Left lung (tissue), 14 donors: ENCODE results near the gene TSEN34. TPM values are rescaled to one million over a fixed set of nuclear protein-coding genes. Genes with fewer than 3 reads are reported as not detected.
A peak's percentile ranks its signal among the peaks of the same experiment; 100 is the strongest.

Experiments
- ATAC-seq: fragments of 200-7000 bp; cut with Tn5 transposase; one replicate; pipeline ENCODE4 v1.9.1; 2020; ENCODE audit warnings: moderate library complexity
- DNase-seq, 4 donors: peaks; one replicate each; pipeline ENCODE4 v3.0.0-alpha.2; 2013 to 2020
- H3K27ac ChIP-seq, 2 donors: fragments of 200-600 bp; sonication (generic) in 1 of 2; one replicate each; pipeline versions ENCODE4 v1.5.0 to v1.8.0; 2020 to 2021
- H3K27me3 ChIP-seq, 2 donors: fragments of 200-600 bp; sonication (generic) in 1 of 2; one replicate each; pipeline versions ENCODE4 v1.5.0 to v1.8.0; 2020 to 2021
- H3K36me3 ChIP-seq, 2 donors: fragments of 200-600 bp; sonication (generic) in 1 of 2; one replicate each; pipeline versions ENCODE4 v1.5.0 to v1.8.0; 2020 to 2021
- H3K4me1 ChIP-seq, 2 donors: fragments of 200-600 bp; one replicate each; pipeline ENCODE4 v1.8.0; 2021
- H3K4me3 ChIP-seq, 2 donors: fragments of 200-600 bp; sonication (generic) in 1 of 2; one replicate each; pipeline versions ENCODE4 v1.5.0 to v1.8.0; 2020 to 2021; ENCODE audit warnings: mild to moderate bottlenecking in 1 of 2
- H3K9me3 ChIP-seq, 2 donors: fragments of 200-600 bp; sonication (generic) in 1 of 2; one replicate each; pipeline versions ENCODE4 v1.5.0 to v1.8.0; 2020 to 2021
- intact Hi-C, 2 donors: fragments of 100-400 bp; cut with DNase I; formaldehyde crosslinking; loops; one replicate each; pipeline versions ENCODE4 v1.11.2 to v1.14.2; 2022
- long read RNA-seq, 12 donors: library from polyadenylated mRNA in 2 of 12; unstranded in 2 of 12; transcript quantifications; one replicate each; pipeline ENCODE4 v2.0.0 and lab custom pipeline, GENCODE V29; 2019 to 2026
- polyA plus RNA-seq, 6 donors: library from polyadenylated mRNA; unstranded; fragments of 120-200 nt; gene quantifications; one replicate each; pipeline ENCODE4 v1.2.1, GENCODE V29; 2013; ENCODE audit not compliant: insufficient read length in 6 of 6
- total RNA-seq, 2 donors: library from RNA; stranded (reverse); fragmentation: NEBNext Ultra II Directional; extraction: Animal tissue kit (Norgen Biotek cat#: 25700); gene quantifications; one replicate each; pipeline ENCODE4 v1.2.1, GENCODE V29; 2021
- TF ChIP-seq, protein P1 (sequence below), 2 donors: fragments of 200-600 bp; sonication (generic) in 1 of 2; IDR thresholded peaks; one replicate each; pipeline versions ENCODE4 v1.5.0 to v1.8.0; 2021; ENCODE audit warnings: antibody characterized with exemption in 2 of 2
- donor health status: DM: no; HTN: yes; CAD: no.
- donor health status: DM: no; HTN: no; CAD: no.

Gene TSEN34
- total RNA-seq (10 to 100 TPM; 32.2 to 34.4 TPM), polyA plus RNA-seq (10 to 100 TPM; 39.7 to 60.6 (median 45.6) TPM)
- long read RNA-seq, donor 1, transcript TSEN34-201 (5 exons, 2,294 nt): minor isoform, 20 of 64 reads
- long read RNA-seq, donor 1, transcript TSEN34-203 (4 exons, 1,349 nt): major isoform, 31 of 64 reads
- long read RNA-seq, donor 1, partial matches to known transcripts: 11 of 64 reads
- long read RNA-seq, donor 1, other reads (novel, unspliced or antisense): 0 of 64 reads
- long read RNA-seq, donor 2, transcript TSEN34-201 (5 exons, 2,294 nt): minor isoform, 9 of 68 reads
- long read RNA-seq, donor 2, transcript TSEN34-203 (4 exons, 1,349 nt): major isoform, 33 of 68 reads
- long read RNA-seq, donor 2, partial matches to known transcripts: 22 of 68 reads
- long read RNA-seq, donor 2, other reads (novel, unspliced or antisense): 0 of 68 reads
- long read RNA-seq, donor 3, transcript TSEN34-201 (5 exons, 2,294 nt): minor isoform, 13 of 42 reads
- long read RNA-seq, donor 3, transcript TSEN34-203 (4 exons, 1,349 nt): major isoform, 28 of 42 reads
- long read RNA-seq, donor 3, partial matches to known transcripts: 0 of 42 reads
- long read RNA-seq, donor 3, other reads (novel, unspliced or antisense): 0 of 42 reads
- long read RNA-seq, donor 4, transcript TSEN34-203 (4 exons, 1,349 nt): major isoform, 50 of 83 reads
- long read RNA-seq, donor 4, transcript TSEN34-201 (5 exons, 2,294 nt): minor isoform, 25 of 83 reads
- long read RNA-seq, donor 4, partial matches to known transcripts: 3 of 83 reads
- long read RNA-seq, donor 4, other reads (novel, unspliced or antisense): 5 of 83 reads
- long read RNA-seq, donor 5, transcript TSEN34-203 (4 exons, 1,349 nt): major isoform, 30 of 44 reads
- long read RNA-seq, donor 5, transcript TSEN34-201 (5 exons, 2,294 nt): minor isoform, 11 of 44 reads
- long read RNA-seq, donor 5, partial matches to known transcripts: 0 of 44 reads
- long read RNA-seq, donor 5, other reads (novel, unspliced or antisense): 0 of 44 reads
- long read RNA-seq, donor 6, transcript TSEN34-203 (4 exons, 1,349 nt): major isoform, 30 of 51 reads
- long read RNA-seq, donor 6, transcript TSEN34-201 (5 exons, 2,294 nt): minor isoform, 12 of 51 reads
- long read RNA-seq, donor 6, partial matches to known transcripts: 8 of 51 reads
- long read RNA-seq, donor 6, other reads (novel, unspliced or antisense): 0 of 51 reads
- long read RNA-seq, donor 7, transcript TSEN34-201 (5 exons, 2,294 nt): minor isoform, 7 of 29 reads
- long read RNA-seq, donor 7, transcript TSEN34-203 (4 exons, 1,349 nt): major isoform, 21 of 29 reads
- long read RNA-seq, donor 7, partial matches to known transcripts: 0 of 29 reads
- long read RNA-seq, donor 7, other reads (novel, unspliced or antisense): 0 of 29 reads
- long read RNA-seq, donor 8, transcript TSEN34-203 (4 exons, 1,349 nt): major isoform, 25 of 36 reads
- long read RNA-seq, donor 8, transcript TSEN34-201 (5 exons, 2,294 nt): minor isoform, 9 of 36 reads
- long read RNA-seq, donor 8, partial matches to known transcripts: 0 of 36 reads
- long read RNA-seq, donor 8, other reads (novel, unspliced or antisense): 0 of 36 reads
- long read RNA-seq, donor 9: 0 reads
- long read RNA-seq, donor 10, transcript TSEN34-203 (4 exons, 1,349 nt): major isoform, 103 of 135 reads
- long read RNA-seq, donor 10, transcript TSEN34-201 (5 exons, 2,294 nt): minor isoform, 15 of 135 reads
- long read RNA-seq, donor 10, partial matches to known transcripts: 7 of 135 reads
- long read RNA-seq, donor 10, other reads (novel, unspliced or antisense): 8 of 135 reads
- long read RNA-seq, donor 11: 0 reads
- long read RNA-seq, donor 12, transcript TSEN34-203 (4 exons, 1,349 nt): major isoform, 9 of 15 reads
- long read RNA-seq, donor 12, partial matches to known transcripts: 0 of 15 reads
- long read RNA-seq, donor 12, other reads (novel, unspliced or antisense): 0 of 15 reads

GRCh38 chr19:54191011-54191810 lies at the start of gene TSEN34:
TSS of gene TSEN34 (plus strand) at chr19:54191308. CDS start at chr19:54191365, 57 bp downstream.
- TF ChIP-seq, protein P1, sequence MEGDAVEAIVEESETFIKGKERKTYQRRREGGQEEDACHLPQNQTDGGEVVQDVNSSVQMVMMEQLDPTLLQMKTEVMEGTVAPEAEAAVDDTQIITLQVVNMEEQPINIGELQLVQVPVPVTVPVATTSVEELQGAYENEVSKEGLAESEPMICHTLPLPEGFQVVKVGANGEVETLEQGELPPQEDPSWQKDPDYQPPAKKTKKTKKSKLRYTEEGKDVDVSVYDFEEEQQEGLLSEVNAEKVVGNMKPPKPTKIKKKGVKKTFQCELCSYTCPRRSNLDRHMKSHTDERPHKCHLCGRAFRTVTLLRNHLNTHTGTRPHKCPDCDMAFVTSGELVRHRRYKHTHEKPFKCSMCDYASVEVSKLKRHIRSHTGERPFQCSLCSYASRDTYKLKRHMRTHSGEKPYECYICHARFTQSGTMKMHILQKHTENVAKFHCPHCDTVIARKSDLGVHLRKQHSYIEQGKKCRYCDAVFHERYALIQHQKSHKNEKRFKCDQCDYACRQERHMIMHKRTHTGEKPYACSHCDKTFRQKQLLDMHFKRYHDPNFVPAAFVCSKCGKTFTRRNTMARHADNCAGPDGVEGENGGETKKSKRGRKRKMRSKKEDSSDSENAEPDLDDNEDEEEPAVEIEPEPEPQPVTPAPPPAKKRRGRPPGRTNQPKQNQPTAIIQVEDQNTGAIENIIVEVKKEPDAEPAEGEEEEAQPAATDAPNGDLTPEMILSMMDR (IDR thresholded peaks at IDR 0.05): no peak
- H3K4me3 ChIP-seq: peak within 1 kb of the TSS; percentile 68 to 95
- H3K4me1 ChIP-seq: peaks cover 11 to 38% of the 10 kb centered on the region in 2 donors
- H3K9me3 ChIP-seq: no peaks in the 10 kb centered on the region
- ATAC-seq (peak; percentile 56), DNase-seq (peak in 3 of 4 donors; percentile 91 to 97 (median 94))
- intact Hi-C loops: no loop called here
- peaks cover 0 to 40% of the 10 kb centered on the region in 2 donors for H3K36me3 ChIP-seq
- peak within 1 kb of the TSS; percentile 99 for H3K27ac ChIP-seq
- no peaks in the 10 kb centered on the region for H3K27me3 ChIP-seq

DNA sequence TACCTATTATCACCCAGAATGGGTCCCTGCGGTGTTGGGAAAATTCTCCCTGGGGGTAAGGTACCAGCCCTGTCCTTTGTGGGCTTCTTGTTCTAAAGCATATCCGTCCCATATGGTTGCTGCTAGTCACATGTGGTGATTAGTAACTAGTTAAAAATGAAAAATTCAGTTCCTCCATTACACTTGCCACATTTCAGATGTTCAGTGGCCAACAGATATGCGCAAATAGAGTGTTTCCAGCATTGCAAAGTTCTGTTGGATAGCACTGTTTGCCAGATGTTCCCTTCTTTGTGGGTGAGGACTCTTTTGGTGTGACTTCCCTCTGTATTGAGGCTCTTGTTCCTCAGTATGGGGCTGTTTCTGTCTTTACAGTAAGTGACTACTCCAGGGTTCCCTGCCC lies 49.8 kb upstream of the TSEN34 start:
- TF ChIP-seq, protein P1 (IDR thresholded peaks at IDR 0.05): no peak
- no peaks in the 10 kb centered on the region for H3K9me3 ChIP-seq
- DNase-seq (no peak), ATAC-seq (no peak)
- H3K4me1 ChIP-seq: peaks cover 10 to 40% of the 10 kb centered on the region in 2 donors
- H3K27me3 ChIP-seq: no peaks in the 10 kb centered on the region
- no peak overlapping the region for H3K4me3 ChIP-seq
- H3K36me3 ChIP-seq: peaks cover 7 to 52% of the 10 kb centered on the region in 2 donors
- H3K27ac ChIP-seq: no peak overlapping the region
- intact Hi-C loops: no loop called here

DNA sequence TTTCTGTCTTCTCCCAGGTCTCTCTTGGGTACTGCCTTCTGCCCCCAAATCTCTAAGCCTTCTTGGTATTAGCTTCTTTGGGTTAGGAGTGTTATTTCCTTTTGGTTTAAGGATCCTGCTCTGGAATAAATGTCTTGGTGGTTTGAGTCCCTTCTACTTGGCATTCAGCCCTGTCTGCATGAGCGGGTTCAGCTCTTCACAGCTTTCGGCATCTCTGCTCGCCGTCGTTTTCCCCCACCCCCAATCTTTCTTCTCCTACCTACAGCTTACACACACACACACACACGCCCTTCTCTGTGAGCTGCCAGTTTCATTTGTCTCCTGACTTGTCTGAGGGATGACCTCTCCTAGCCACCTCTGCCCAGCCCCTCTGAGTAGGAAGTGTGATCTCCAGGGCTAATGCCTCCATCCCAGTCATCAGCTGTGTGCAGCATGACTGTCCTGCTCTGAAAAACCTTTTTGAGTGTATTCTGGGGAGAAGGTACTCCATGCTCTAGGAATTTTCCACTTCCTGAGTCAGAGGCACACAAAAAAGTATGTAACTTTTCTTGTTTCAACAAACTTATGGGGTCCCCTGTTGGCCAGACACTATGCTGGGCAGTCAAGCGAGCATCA lies 48.8 kb upstream of the TSEN34 start:
- DNase-seq (no peak), ATAC-seq (no peak)
- no peak overlapping the region for H3K27ac ChIP-seq
- H3K36me3 ChIP-seq: peaks cover 7 to 61% of the 10 kb centered on the region in 2 donors
- peaks cover 10 to 36% of the 10 kb centered on the region in 2 donors for H3K4me1 ChIP-seq
- no peaks in the 10 kb centered on the region for H3K9me3 ChIP-seq
- TF ChIP-seq, protein P1 (IDR thresholded peaks at IDR 0.05): no peak
- no peak overlapping the region for H3K4me3 ChIP-seq
- H3K27me3 ChIP-seq: no peaks in the 10 kb centered on the region
- intact Hi-C loops: no loop called here
